Neutrophil (primary cell): Measurements from ENCODE around the gene UBAC2.

Experiments
- H3K27ac ChIP-seq: fragments of 200-600 bp; sonication (generic); 2 replicates; pipeline ENCODE4 v1.5.1; 2016; ENCODE audit warnings: mild to moderate bottlenecking, moderate library complexity
- H3K27me3 ChIP-seq: fragments of 200-600 bp; sonication (generic); 2 replicates; pipeline ENCODE4 v1.6.0; 2016; ENCODE audit warnings: mild to moderate bottlenecking
- H3K36me3 ChIP-seq: fragments of 200-600 bp; sonication (generic); 2 replicates; pipeline ENCODE4 v1.5.1; 2017
- H3K4me1 ChIP-seq, 2 experiments: fragments of 200-600 bp in 1 of 2; sonication (generic) in 1 of 2; 1 replicate in 1 of 2; 2 replicates in 1 of 2; pipeline versions ENCODE4 v1.5.1 to v1.6.1; 2013 to 2016; ENCODE audit warnings: low read depth in 1 of 2, low read length in 1 of 2, mild to moderate bottlenecking in 1 of 2, moderate library complexity in 1 of 2; ENCODE audit not compliant: control insufficient read depth in 1 of 2, insufficient read depth in 1 of 2
- H3K4me3 ChIP-seq, 2 experiments: fragments of 200-600 bp in 1 of 2; sonication (generic) in 1 of 2; 1 replicate in 1 of 2; 2 replicates in 1 of 2; pipeline ENCODE4 v1.5.1; 2013 to 2016; ENCODE audit warnings: low read depth in 1 of 2, low read length in 1 of 2, mild to moderate bottlenecking in 1 of 2, moderate library complexity in 1 of 2
- H3K9me3 ChIP-seq: fragments of 200-600 bp; sonication (generic); 2 replicates; pipeline ENCODE4 v1.5.1; 2016
- CTCF ChIP-seq: fragments of 200-600 bp; sonication (generic); IDR thresholded peaks from 2 replicates; pipeline ENCODE4 v1.5.1; 2016; ENCODE audit warnings: antibody characterized with exemption

UBAC2 gene

DNA sequence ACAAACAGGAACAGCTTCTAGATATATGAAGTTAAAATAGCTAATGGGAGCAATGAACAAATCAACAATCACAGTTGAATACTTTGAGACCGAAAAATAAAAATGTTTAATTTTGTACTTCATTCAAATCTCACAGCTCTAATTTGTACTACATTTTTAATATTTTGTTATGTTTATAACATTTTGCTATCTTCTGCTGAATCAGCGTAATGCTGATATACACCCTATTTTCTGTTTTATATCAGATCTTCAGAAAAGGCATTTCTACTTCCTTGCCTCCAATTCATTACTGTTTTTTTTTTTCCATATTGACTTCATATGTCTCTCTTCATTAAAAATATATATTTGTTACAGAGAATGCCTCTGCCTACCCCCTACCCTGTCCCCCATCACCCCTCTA, 134.4 kb downstream of the UBAC2 start:
- Histone ChIP-seq H3K9me3 (no peaks in the 10 kb centered on the region), H3K27me3 (no peaks in the 10 kb centered on the region), H3K36me3 (no peaks in the 10 kb centered on the region), H3K4me1 (no peaks in the 10 kb centered on the region), H3K4me3 (no peak overlapping the region), H3K27ac (no peak overlapping the region)
- no peak for TF ChIP-seq CTCF

DNA sequence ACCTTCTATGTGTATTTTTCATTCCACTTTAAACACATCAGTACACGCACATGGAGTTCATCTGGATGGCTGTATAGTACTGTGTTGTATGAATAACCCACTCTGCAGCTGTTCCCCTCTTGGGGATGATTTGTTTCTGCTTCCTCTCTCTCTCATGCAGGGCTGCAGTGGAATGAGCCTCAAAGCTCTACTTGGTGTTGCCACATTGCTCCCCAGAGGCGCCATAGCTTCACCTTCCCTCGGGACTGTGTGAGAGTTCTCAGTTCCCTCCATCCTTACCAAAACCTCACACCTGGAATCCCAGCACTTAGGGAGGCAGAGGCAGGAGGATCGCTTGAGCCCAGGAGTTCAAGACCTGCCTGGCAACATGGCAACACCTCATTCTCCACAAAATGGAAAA, 134.9 kb downstream of the UBAC2 start:
- no peaks in the 10 kb centered on the region for H3K27me3 ChIP-seq
- H3K27ac ChIP-seq = no peak overlapping the region
- H3K36me3 ChIP-seq = peaks cover 4% of the 10 kb centered on the region
- TF ChIP-seq CTCF = no peak
- no peak overlapping the region for H3K4me3 ChIP-seq
- H3K9me3 ChIP-seq = no peaks in the 10 kb centered on the region
- H3K4me1 ChIP-seq = no peaks in the 10 kb centered on the region

GRCh38 chr13:99339230-99339721, 138.6 kb downstream of the UBAC2 start:
- Histone ChIP-seq H3K27me3 (no peaks in the 10 kb centered on the region), H3K4me1 (no peaks in the 10 kb centered on the region), H3K4me3 (no peak overlapping the region), H3K36me3 (peaks cover 39% of the 10 kb centered on the region), H3K27ac (no peak overlapping the region), H3K9me3 (no peaks in the 10 kb centered on the region)
- no peak for TF ChIP-seq CTCF

GRCh38 chr13:99339736-99340397, 139.2 kb downstream of the UBAC2 start:
- no peak for TF ChIP-seq CTCF
- no peaks in the 10 kb centered on the region for H3K4me1 ChIP-seq
- H3K36me3 ChIP-seq = peaks cover 42% of the 10 kb centered on the region
- H3K9me3 ChIP-seq = no peaks in the 10 kb centered on the region
- no peak overlapping the region for H3K27ac ChIP-seq
- no peak overlapping the region for H3K4me3 ChIP-seq
- H3K27me3 ChIP-seq = no peaks in the 10 kb centered on the region

DNA sequence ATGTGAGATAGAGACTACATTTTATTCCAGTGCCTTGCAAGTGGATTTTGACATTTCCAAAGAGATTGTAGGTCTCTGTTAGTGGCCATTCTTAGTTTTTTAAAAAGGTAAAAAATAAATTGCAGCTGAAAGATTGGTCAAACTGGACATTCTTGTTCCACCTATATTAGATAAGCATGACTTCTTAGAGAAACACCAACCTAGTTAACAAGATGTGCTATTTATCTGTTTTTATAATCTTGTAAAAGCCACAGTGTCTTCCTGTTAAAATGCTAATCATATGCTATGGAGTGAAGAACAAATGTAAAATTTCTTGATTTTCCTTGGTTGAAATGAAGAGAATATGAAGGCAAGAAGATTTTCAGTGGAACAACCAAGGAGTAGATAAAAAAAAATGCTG, 140.0 kb downstream of the UBAC2 start:
- TF ChIP-seq CTCF = no peak
- peaks cover 42% of the 10 kb centered on the region for H3K36me3 ChIP-seq
- no peaks in the 10 kb centered on the region for H3K4me1 ChIP-seq

More for the DNA sequence above, 140.0 kb downstream of the UBAC2 start:
- Histone ChIP-seq H3K27ac (no peak overlapping the region), H3K27me3 (no peaks in the 10 kb centered on the region), H3K4me3 (no peak overlapping the region), H3K9me3 (no peaks in the 10 kb centered on the region)
